ENCODE results near the gene UGCG. TPM values are rescaled to one million over a fixed set of nuclear protein-coding genes. Genes with fewer than 3 reads are reported as not detected.

The UGCG gene
- total and polyA plus RNA-seq, 2 of the 8 experiments (the other 6 are each of a cell fraction or from before 2014, with no cell fraction given) = 14.9 to 34.0 TPM

GRCh38 chr9:111957856-111958631 is 61.4 kb downstream of the UGCG start (continued):
- TF ChIP-seq CHD7 (IDR thresholded peaks at IDR 0.05; ENCODE audit: insufficient replicate concordance, low read length) = no peak
- TF ChIP-seq SAP30 (IDR thresholded peaks at IDR 0.05; ENCODE audit: insufficient read depth, insufficient replicate concordance, low read length) = no peak
- no peak for TF ChIP-seq BACH1 (IDR thresholded peaks at IDR 0.05; ENCODE audit: low read length)
- no peak for TF ChIP-seq YY1 (IDR thresholded peaks at IDR 0.05; ENCODE audit: low read depth, low read length)
- no peak for TF ChIP-seq PHF8 (conservative IDR thresholded peaks at IDR 0.05; ENCODE audit: low read depth, low read length)
- TF ChIP-seq POLR2AphosphoS5 (IDR thresholded peaks at IDR 0.05; ENCODE audit: low read depth, low read length) = no peak
- no peak for TF ChIP-seq EGR1 (IDR thresholded peaks at IDR 0.05; ENCODE audit: borderline replicate concordance, low read depth, low read length)
- no peak for TF ChIP-seq TBP (IDR thresholded peaks at IDR 0.05; ENCODE audit: low read depth, low read length)
- TF ChIP-seq, protein P1, sequence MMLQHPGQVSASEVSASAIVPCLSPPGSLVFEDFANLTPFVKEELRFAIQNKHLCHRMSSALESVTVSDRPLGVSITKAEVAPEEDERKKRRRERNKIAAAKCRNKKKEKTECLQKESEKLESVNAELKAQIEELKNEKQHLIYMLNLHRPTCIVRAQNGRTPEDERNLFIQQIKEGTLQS (IDR thresholded peaks at IDR 0.05; ENCODE audit: insufficient read depth, low read depth, low read length) = no peak
- TF ChIP-seq RBBP5 (IDR thresholded peaks at IDR 0.05; ENCODE audit: borderline replicate concordance, low read depth, low read length) = no peak

All from H1 (cell line).